T follicular helper cell (primary cell): ENCODE measurements around the gene APBB3.

Experiments used
- DNase-seq: peaks from one replicate; pipeline ENCODE4 v3.0.0-alpha.2; 2020; ENCODE audit warnings: low read depth

The APBB3 gene

DNA sequence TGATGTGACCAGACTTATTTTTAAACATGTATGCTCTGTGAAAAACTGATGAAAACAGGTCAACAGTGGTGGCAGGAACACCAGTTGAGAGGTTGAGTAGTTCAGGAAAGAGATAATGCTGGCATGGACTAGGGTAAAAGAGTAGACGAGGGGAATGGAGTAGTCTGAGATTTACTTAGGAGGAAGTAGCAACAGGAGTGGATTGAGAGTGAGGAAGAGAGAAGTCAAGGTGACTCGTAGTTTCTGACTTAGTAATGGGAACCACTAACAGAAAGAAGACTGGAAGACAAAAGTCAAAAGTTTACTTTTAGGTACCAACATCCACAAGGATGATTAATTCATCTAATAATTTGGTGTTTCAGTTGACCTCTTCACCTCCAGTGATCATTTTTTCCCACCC is 10.7 kb downstream of the APBB3 start:
- DNase-seq = no peak

DNA sequence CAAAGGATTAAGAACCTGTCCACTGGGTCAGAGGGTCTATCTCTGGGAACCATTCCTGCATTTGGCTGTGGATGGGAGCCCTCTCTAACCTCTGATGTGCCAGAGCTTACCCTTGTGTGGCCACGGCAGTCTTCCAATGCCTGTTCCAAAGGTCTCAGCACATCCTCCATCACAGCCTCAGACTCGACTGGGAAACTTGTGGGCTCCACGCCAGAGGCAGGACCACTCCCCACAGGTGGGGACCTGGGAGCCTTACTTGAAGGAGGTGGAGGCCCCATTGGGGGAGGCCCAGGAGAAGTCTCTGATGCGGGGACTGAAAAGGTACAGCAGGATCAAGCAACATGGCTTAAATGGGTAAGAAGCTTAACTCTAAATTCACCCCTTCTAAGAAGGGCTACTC is 12.5 kb downstream of the APBB3 start:
- no peak for DNase-seq

DNA sequence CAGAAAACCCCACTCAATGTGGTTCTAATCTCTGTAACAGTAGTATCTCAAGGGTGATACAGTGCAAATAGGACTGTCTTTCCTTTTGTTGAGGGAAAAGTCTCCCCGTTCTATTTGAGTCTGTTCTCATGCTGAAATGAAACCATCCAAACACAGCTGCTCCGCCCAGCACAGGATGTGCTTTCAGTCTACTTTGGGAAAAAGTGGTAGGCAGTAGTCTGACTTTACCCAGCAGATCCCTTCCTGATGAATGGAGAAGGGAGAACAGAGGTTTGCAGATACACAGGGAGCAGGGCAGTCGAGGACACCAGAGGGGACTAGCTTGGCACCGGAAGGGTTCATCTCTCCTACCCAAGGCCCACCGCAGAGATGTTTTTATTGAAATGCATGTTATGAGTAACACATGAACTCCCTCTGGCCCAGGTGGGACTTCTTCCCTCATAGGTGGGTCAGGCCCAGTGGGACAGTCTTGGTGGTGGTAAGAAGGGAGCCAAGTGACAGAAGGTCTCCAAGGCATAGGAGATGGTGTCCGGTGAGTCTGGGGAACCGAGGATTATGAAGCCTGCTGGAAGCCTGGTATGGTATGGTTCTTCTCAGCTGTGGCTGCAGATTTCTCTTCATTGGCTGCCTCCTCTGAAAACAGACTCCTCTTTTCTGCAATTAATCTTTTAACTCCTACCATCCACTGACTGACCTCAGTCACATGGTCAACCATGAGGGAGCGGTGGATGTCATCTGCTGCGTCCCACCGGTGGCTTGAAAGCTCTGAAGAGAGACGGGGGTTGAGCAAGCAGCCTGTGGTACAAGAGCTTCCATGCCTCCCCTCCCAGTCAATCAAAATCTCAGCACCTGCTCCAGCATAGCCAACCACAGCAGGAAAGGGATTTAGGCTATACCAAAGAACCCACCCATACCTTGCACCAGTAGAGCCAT is 14.0 kb downstream of the APBB3 start:
- DNase-seq = no peak

DNA sequence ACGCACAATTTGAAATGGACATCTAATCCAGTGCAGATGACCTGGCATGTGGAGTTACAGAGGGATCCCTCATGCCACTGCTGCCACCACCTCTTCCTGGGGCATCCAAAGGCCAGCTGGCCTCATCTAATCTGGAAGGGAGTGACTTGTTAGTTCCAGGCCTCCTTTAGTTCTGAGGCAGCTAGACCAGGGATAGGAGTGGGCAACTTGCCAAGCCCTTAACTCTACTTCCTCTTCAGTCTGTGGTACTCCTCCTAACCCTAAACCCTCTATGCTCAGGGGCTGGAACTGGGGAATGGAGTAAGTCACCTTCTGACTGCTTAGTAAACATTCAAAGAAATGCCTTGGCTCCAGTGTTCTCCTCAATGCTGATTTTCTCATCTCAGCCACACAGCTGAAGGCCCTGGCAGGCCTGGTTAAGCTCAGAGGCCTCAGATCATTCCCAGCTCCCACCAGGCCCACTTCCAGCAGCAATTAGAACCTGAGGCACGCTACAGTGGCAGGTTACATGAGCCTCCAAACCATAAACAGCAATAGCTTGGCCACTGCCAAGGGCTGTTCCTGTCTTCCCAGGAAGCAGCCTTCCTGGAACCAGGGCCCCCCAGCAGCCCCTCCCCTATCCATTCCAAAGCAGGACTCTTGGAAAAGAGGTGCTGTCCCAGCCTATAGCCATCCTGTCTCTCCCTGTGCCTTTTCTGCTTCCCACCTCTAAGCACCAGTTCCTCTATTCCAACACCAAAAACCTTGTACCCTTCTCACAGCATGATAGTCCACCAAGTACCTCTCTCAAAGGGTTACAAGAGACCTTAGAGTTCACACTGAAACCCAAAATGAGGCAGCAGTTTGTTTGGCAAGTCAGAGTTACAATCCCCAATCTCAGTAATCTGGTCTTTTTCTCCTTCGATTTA is 14.9 kb downstream of the APBB3 start:
- no peak for DNase-seq

DNA sequence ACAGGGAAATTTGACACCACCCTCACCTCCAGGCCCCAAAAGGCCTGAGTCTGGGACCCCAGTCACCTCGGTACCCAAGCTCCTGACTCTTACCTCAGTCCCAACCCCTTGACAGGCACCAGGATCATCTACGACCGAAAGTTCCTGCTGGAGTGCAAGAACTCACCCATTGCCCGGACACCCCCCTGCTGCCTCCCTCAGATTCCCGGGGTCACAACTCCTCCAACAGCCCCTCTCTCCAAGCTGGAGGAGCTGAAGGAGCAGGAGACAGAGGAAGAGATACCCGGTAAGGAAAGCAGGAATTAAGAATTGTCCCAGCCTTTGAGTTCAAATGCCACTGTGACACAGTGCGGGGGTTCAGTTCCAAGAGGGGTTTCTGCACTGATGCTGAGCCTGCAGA is 15.6 kb downstream of the APBB3 start:
- DNase-seq = no peak

DNA sequence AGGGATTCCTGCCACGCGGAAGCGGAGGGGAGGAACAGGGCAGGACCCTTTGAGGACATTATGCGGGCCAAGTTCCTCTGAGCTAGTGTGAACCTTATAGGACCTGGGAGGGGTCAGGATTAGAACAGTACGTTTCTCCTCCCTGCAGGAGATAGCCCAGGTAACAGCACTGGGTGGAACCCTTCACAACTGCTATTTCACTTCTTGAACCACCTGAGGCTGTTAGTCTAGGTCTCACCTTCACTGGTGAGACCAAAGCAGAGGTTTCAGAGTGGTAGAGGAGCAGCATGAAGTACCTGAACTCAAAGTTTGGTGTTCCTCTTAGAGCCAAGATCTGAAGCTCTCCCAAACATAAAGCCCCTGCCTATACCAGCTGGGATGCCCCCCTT is 16.1 kb downstream of the APBB3 start:
- DNase-seq = no peak

DNA sequence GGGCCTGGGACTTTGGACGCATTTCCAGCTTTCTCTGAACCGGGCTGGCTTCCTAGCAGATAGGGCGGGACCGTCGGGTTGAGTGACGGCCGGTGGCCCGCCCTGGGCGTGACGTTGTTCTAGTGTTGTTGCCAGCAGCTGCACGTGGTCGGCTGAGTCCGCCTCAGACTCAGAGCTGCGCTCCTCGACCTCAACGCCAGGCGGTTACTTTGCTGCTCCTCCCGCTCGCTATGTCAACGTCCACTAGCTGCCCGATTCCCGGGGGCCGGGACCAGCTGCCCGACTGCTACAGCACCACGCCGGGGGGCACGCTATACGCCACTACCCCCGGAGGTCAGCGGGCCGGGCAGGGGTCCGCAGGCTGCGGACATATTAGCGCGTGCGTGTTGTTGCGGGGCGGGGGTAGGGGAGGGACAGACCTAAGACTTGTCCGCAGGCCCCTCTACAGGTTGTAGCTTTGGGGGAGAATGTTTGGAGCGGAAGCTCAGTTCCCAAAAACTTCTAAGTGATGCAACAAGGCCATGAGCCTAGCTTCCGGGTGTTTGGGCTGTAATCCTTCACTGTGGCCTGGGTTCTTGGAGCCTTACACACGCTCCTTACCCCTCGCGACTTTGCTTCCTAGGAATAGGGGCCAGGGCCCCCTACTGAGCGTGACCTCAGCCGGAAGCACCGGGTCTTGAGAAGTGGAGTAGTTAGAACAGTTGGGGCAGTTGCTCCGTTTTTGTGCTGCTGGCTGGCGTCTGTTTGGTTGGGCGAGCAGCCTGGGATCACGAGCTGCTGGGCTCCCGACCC is 16.7 kb downstream of the APBB3 start, which contains the start of gene EIF4EBP3:
TSS of gene EIF4EBP3 (plus strand) at position 155 of the 792 bp plus-strand sequence. CDS start at position 231, 76 bp downstream.
- DNase-seq = peak; percentile 84

DNA sequence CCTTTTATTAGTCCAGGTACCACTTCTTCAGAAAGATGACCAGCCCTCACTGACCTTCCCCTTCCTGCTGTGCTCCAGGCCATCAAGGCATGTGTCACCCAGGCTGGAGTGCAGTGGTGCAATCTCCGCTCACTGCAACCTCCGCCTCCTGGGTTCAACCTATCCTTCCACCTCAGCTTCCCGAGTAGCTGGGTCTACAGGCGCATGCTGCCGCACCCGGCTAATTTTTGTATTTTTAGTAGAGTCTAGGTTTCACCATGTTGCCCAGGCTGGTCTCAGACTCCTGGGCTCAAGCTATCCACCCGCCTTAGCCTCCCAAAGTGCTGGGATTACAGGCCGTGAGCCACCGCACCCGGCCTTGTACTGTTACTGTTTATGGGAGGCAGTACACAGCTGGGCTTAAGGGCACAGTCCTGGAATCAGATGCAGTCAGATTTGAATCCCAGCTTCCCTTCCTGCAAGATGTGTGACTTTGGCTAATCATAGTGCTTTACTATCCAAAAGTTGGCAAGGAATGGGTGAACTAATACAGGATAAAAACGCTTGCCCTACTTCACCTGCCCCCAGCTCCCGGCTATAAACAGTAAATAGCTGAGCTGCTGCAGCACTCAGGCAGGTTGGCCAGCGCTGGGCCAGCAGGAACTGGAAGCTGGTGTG is 17.4 kb downstream of the APBB3 start:
- no peak for DNase-seq

DNA sequence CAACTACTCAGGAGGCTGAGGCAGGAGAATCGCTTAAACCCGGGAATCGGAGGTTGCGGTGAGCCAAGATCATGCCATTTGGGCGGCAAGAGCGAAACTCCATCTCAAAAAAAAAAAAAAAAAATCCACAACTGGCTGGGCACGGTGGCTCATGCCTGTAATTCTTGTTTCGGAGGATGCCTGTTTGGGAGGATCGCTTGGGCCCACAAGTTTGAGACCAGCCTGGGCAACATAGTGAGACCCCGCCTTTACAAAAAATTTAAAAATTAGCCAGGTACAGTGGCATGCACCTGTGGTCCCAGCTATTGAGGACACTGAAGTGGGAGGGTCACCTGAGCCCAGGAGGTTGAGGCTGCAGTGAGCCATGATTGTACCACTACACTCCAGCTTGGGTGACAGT is 18.8 kb downstream of the APBB3 start:
- no peak for DNase-seq

DNA sequence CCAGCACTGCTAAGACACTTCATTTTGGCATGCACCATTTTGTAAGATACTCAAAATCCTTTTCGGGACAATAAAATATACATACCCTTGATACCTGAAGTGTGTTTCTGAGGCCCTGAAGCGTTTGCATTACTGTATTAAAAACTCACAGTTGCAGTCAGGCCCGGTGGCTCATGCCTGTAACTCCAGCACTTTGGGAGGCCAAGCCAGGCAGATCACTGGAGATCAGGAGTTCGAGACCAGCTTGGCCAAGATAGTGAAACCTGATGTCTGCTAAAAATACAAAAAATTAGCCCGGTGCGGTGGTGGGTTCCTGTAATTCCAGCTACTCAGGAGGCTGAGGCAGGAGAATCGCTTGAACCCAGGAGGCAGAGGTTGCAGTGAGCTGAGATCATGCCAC is 19.4 kb downstream of the APBB3 start:
- DNase-seq = no peak

DNA sequence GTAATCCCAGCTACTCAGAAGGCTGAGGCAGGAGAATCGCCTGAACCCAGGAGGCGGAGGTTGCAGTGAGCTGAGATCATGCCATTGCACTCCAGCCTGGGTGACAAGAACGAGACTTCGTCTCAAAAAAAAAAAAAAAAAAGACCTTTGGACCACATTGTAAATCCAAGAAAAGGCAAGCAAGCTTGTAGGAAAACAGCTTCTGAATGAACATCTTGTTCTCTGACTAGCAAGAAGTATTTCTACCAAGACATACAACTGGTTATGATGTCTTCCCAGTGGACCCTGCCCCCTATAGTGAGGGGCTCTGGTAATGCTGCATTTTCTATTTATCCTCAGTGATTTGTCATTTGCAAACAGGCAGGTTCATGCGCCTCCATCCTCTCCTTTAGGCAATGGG is 21.4 kb downstream of the APBB3 start:
- DNase-seq = no peak

DNA sequence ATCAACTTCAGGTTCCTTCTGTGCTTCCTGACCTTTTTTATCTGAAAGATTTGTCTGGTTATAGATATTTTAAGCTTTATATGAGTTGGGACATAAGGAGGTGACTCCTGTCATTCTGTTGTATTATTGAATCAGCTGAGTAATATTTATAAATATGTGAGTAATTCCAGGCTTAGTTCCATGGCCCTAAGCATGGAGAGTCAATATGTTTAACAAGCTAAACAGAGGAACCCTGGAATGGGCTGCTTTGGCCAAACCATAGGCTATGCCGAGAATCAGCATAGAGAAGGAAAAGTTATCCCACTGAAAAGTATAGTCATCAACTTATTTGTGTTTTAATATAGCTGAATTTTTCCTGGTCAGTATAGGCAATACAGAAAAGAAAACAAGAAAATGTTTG is 24.2 kb downstream of the APBB3 start:
- DNase-seq = no peak

DNA sequence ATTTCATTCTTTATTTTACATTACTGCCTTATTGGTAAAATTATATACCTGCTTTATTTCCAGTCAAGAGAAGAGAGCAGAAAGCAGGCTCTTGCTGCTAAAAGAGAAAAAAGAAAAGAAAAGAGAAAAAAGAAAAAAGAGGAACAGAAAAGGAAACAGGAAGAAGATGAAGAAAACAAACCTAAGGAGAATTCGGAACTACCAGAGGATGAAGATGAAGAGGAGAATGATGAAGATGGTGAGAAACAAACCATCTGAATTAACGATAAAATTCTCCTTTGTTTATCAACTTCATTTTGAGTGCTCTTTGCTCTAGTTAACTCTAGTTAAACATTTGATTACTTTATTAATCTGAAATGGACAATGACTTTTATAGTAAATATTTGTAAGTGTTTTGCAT is 40.4 kb downstream of the APBB3 start:
- no peak for DNase-seq

DNA sequence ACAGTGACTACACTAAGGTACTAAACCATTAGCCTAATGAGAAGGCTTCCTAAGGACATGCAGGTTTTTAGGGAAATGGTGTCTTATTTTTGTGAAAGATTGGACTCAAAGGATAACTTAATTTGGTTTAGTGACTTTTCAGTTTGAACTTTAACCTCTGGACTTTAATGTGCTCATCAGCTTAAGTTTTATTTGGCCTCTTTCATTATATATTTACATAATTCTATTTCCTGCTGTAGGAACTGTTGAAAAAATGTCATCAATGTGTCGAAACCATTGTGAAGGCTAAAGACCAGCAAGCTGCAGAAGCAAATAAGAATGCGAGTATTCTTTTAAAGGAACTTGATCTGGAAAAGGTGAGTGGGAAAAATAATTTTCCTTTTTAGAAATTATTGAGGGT is 51.3 kb downstream of the APBB3 start:
- DNase-seq = no peak

DNA sequence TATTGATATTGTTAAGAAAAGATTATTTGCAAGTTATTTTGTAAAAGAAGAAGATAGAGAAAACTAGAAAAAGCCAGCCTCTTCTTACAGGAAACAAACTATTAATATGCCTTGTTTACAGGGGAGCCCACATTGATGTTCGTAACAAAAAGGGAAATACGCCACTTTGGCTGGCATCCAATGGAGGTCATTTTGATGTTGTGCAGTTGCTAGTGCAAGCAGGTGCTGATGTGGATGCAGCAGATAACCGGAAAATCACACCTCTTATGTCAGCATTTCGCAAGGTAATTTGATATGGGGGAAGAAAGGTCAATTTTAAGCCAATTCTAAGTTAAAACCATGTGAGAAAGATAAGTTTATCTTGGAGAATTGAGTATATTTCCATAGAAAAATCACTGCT is 54.5 kb downstream of the APBB3 start:
- no peak for DNase-seq
